Fibroblast of the conjunctiva (primary cell): ENCODE results near the gene MYPN.
"Not testable (repeated sequence)": the region's sequence is repeated elsewhere in the genome, so short reads cannot be mapped to it uniquely, and the experiment has no call there.

Experiments
- DNase-seq: peaks from one replicate; pipeline ENCODE4 v3.0.0-alpha.2; 2010; ENCODE audit warnings: low read depth

Gene MYPN

GRCh38 chr10:68172324-68172723, 63.0 kb downstream of the MYPN start:
- no peak for DNase-seq

GRCh38 chr10:68175949-68176348, 66.7 kb downstream of the MYPN start:
- no peak for DNase-seq

- no peak for DNase-seq
These were observed 67.5 kb downstream of the MYPN start for GRCh38 chr10:68176797-68177196.

DNA sequence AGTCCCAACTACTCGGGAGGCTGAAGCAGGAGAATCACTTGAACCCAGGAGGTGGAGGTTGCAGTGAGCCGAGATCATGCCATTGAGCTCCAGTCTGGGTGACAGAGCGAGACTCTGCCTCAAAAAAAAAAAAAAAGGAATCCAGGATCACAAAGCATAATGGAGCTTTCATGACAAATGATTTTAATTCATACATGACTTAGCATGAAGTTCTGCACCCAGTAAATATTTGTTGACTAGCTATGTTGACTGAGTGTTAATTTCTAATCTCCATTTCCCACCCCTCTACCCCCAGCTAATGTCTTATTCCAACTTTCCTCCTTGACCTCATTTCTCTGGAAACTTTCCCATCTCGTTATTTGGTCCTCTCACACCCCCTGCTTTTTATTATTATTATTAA, 69.3 kb downstream of the MYPN start:
- DNase-seq, result no peak

- DNase-seq, result no peak
These were observed 69.7 kb downstream of the MYPN start for GRCh38 chr10:68179016-68179415.

DNA sequence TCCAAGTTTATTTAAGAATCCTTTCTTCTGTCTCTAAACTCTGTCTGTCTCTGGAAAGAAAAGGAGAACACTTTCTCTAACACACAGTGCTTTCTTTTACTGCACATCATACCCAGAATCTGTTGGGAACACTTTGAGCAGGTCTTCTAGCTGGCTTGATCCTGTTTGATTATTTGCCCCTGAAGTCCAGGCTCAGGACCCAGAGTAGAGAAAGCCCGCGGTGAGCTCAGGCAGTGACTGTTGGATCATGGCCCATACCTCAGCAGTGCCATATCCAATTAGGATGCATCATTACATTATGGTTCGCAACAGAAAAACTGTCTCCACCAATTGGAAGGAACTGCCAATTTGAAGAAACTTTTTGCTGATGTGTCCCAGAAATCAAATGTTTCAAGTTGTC, 71.2 kb downstream of the MYPN start:
- DNase-seq, result no peak

GRCh38 chr10:68184546-68184945, 75.3 kb downstream of the MYPN start:
- DNase-seq, result no peak

DNA sequence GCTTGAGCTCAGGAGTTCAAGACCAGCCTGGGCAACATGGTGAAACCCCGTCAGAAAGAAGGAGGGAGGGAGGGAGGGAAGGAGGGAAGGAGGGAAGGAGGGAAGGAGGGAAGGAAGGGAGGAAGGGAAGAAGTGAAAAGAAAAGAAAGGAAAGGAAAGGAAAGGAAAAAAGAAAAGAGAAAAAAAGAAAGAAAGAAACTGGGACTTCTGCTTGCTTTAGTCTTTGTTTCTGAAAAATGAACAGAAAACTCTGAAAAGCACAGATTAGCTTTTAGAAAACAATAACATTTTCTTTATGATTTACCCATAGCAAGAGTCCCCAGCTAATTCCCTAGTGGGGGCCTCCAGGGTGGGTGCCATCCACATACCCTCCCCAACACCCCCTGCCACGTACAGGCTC, 75.8 kb downstream of the MYPN start:
- DNase-seq, result no peak

DNA sequence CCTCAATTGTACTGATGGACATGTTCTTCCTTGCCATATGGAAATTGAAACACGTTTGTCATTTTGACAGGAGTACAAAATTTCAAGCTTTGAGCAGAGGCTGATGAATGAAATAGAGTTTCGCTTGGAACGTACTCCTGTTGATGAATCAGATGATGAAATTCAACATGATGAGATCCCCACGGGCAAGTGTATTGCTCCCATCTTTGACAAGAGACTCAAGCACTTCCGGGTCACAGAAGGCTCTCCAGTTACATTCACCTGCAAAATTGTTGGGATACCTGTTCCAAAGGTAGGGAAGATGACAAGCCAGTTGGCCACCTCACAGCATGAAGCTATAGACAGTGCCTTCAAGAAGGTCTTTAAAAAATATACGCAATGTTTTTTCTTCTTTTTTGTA, 79.5 kb downstream of the MYPN start:
- DNase-seq, result no peak

- DNase-seq, result no peak
These were observed 82.8 kb downstream of the MYPN start for GRCh38 chr10:68192113-68192512.

- no peak for DNase-seq
These were observed 85.0 kb downstream of the MYPN start for GRCh38 chr10:68194290-68194689.

DNA sequence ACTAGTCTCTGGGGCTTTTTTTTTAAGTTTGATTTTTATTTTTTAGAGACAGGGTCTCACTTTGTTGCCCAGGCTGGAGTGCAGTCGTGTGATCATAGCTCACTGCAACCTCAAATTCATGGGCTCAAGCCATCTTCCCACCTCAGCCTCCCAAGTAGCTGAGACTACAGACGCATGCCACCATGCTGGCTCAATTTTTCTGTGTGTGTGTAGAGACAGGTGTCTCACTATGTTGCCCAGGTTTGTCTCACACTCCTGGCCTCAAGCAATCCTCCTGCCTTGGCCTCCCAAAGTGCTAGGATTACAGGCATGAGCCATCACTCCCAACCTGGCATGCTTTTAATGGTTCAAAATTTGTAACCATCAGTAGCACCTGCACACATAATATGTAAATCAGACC, 86.5 kb downstream of the MYPN start:
- not testable (repeated sequence) for DNase-seq

GRCh38 chr10:68196701-68197100, 87.4 kb downstream of the MYPN start:
- DNase-seq, result no peak

DNA sequence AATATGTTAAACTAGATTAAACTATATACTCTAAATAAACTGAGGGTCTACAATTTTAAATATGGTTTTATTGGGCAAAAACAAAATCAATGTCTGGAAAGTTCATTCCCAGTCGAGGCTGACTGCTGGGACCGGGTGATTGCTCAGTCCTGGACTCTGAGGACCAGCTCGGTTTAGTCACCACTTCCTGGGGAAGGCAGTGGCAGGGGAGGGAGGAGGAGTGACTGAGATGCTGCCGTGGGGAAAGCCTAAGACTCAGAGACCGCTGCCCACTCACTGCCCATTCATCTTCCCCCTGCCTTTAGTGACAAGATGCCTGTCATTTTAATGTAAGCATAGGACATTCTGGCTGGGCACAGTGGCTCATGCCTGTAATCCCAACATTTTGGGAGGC, 93.7 kb downstream of the MYPN start:
- DNase-seq, result no peak

DNA sequence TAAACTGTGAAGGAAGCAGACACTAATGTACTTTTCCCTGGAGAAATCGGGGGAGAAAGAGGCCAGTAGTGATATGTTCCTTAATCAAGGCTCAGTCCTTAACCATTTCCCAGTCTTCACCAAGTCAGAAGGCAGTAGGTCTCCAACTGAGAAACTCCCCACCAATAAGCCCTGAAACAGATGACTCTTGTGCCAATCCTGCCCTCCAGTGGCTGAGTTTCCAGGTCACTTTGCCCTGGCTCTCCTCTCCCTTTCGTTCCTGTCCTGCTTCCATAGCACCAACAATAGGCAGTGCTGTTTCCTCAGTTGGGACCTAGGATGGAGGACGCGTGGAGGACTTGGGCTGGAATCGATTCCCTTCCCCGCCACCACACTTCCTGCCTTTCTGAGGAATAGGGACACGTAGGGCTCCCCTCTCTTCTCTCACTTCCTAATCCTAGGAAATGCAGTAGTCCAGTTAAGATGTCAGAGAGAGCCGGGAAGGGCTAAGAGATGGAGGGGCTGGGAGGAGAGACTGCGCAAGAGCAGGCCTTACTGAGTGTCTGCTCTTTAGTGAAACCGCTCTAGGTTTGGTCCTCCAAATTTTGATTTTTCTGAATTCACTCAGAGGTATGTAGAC, 99.2 kb downstream of the MYPN start:
- peak; percentile 68 for DNase-seq

GRCh38 chr10:68211669-68212068, 102.4 kb downstream of the MYPN start:
- DNase-seq, result no peak

DNA sequence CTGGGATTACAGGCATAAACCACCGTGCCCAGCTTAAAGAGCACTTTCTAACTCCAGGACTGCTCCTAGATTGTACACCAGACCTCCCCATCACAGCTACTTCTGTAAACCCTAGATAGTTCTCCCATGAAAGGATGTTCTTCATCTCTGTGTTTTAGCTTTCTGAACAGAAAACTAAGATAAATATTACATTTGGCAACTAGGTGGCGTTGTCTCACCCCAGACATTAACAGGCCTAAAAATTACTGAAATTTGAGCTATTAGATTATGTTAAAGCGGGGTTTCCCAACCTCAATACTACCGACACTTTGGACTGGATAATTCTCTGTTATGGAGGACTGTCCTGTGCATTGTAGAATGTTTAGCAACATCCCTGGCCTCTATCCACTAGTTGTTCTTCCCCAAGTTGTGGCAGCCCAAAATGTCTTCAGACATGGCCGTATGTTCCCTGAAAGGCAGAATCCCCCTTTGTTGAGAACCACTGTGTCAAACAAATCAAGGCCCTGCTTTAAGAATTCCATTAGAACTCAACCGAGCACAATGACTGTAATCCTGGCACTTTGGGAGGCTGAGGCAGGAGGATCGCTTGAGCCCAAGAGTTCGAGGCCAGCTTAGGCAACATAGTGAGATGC, 103.5 kb downstream of the MYPN start:
- peak; percentile 26 for DNase-seq

DNA sequence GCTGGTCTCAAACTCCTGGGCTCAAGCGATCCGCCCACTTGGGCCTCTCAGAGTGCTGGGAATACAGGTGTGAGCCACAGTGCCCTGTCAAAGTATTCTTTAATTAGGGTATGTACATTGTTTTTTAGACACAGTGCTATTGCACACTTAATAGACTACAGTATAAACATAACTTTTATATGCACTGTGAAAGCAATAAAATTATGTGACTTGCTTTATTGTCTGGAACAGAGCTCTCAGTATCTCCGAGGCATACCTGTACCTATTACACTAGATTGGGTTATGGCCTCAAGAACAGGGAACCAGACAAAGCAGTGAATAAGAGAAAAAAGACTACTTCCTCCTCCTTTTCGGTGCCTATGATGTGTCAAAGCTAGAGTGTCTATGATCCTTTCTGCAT, 109.5 kb downstream of the MYPN start:
- no peak for DNase-seq

- DNase-seq, result no peak
These were observed 111.9 kb downstream of the MYPN start for GRCh38 chr10:68221196-68221595.

GRCh38 chr10:68222391-68222790, 113.1 kb downstream of the MYPN start:
- DNase-seq, result no peak

DNA sequence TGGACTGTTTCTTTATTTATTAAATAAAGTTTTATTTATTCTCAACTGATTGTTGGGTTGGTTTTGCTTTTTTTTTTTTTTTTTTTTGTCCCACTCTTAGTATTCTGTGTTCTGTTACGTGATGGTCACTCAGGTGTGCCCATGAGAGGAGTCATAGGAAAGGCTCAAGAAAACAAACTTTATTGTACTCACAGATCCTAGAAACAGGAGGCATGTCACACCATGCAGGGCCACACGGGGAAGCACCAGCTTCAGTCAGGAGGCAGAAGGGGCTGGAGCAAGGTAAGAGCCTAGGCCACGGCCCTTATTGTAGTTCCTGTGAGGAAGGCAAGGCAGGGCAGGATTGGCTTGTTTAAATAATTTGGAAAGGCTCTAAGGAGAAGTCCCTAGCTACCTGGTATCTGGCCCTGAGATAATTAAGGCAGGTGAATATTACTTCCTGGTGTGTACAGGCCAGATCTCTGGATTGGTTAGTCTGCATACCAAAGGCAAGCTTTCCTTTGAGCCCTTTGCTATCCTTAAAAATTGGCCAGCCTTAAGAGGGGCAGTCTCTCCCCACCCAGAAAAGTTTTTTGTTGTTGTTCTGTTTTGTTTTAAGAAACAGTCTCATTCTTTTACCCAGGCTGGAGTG, 114.4 kb downstream of the MYPN start:
- no peak for DNase-seq

GRCh38 chr10:68224810-68225209, 115.5 kb downstream of the MYPN start:
- DNase-seq, result no peak

DNA sequence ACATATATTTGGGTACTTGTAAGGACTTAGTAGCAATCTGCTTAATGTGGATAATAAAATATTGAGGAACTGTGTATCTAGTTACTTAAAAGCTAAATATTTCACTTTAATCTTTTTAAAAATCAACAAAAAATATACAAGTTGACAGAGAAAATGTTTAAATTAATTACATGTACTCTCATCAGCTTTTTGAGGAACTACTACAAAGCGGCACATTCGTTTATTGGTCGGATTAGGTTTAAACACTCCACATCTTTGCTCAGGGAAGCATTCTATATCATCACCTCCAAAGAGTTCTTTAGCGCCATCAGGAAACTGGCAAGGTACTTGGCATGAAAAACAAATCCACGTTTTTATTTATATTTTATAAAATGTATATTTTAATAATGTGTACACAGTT, 121.0 kb downstream of the MYPN start:
- no peak for DNase-seq
